Measurements from ENCODE around the gene MKRN2OS.

MKRN2OS gene

DNA sequence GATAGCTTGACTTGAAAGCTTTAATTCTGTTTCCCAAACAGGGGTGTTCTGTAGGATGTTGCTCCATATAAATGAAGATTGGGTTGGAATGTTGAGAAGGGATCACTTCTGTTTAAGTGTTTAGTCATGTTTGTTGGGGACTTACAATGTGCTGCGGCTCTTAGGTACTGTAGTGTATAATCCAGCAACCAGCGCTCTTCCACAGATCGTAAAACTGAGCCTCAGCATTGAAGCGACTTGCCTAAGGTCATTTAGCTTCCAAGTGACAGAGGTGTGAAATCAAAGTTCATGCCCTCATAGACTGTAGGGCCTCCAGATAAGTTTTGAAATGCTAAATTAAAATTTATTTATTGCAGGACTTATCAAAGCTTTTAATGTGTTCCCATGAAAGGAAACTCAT, 13.4 kb upstream of the MKRN2OS start:
- in situ Hi-C loops (cut with MboI; ENCODE audit: low pct_unique_long_range_greater_than_20kb, low sequenced_read_pairs, unreplicated experiment): no loop called here
- TF ChIP-seq, protein P1, sequence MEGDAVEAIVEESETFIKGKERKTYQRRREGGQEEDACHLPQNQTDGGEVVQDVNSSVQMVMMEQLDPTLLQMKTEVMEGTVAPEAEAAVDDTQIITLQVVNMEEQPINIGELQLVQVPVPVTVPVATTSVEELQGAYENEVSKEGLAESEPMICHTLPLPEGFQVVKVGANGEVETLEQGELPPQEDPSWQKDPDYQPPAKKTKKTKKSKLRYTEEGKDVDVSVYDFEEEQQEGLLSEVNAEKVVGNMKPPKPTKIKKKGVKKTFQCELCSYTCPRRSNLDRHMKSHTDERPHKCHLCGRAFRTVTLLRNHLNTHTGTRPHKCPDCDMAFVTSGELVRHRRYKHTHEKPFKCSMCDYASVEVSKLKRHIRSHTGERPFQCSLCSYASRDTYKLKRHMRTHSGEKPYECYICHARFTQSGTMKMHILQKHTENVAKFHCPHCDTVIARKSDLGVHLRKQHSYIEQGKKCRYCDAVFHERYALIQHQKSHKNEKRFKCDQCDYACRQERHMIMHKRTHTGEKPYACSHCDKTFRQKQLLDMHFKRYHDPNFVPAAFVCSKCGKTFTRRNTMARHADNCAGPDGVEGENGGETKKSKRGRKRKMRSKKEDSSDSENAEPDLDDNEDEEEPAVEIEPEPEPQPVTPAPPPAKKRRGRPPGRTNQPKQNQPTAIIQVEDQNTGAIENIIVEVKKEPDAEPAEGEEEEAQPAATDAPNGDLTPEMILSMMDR (IDR thresholded peaks at IDR 0.05; ENCODE audit: extremely low read depth, insufficient read depth, missing control alignments): no peak
- no peak for DNase-seq (ENCODE audit: low spot score)

DNA sequence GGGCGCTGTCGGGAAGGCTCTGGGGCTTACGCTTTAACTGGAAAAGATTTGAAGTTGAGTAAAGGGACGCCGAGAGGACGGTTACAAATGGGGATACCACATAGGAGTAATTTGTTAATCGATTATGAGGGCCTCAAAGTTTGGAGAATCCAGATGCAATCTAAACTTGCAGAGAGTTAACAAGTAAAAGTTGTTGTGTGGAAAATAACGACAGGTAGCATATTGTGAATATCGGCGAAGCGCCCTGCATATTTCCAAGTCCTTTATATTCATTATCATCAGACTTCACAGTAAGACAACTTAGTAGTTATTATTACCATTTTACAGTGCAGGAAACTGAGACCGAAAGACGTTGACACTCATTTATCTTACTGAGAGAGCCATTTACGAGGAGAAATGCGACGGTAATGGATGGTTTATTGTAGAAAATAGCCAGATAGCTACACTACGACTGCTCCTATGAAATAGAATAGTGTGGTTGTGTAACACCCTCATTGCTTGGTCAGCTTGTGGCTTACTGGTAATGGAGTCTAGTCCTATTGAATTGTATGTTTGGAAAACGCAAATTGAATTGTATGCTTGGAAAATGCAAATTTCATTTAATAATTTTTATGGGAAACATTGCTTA, 12.3 kb upstream of the MKRN2OS start:
- in situ Hi-C loops (cut with MboI; ENCODE audit: low pct_unique_long_range_greater_than_20kb, low sequenced_read_pairs, unreplicated experiment): no loop called here
- DNase-seq (ENCODE audit: low spot score): no peak

DNA sequence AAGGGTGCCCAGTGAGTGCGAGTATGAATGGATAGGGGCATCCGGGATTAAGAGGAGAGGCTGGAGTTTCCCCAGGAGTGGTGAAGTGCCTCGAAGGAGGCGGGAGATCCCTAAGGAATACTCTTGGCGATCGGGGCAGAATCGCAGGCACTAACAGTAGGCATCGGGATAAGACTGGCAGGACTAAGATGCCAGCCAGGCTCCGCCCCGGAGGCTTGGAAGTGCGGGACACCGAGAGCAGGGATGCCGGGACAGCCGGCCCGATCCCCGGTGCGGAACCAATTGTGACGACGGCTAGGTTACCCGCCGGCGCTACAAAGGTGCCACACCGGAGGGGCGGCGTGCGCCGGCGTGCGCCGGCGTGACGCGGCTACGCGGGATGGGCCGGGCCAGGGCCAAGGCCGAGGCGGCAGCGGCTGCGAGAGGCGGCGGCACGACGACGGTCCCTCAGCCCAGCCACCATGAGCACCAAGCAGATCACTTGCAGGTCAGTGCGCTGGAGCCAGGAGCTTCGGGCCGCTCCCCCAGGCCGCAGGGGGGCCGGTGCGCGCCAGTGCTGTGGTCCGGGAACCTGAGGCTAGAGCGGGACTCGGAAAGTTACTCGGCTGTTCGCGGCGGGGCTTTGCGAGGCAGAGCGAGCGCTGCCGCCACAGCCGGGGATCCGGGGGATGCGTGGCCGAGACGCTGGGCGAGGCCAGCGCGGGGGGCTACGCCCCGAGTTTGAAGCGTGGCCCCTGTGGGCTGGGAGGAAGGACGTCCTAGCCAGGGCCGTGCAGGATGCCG, 11.6 kb upstream of the MKRN2OS start, which contains the start of gene MKRN2:
Gene MKRN2 (plus strand): TSS at position 398 of the 783 bp plus-strand sequence. CDS start 64 bp downstream, at position 462.
- TF ChIP-seq, protein P1 (IDR thresholded peaks at IDR 0.05; ENCODE audit: extremely low read depth, insufficient read depth, missing control alignments): no peak
- in situ Hi-C loops (cut with MboI; ENCODE audit: low pct_unique_long_range_greater_than_20kb, low sequenced_read_pairs, unreplicated experiment): no loop called here
- peak; percentile 89 for DNase-seq (ENCODE audit: low spot score)

More for the DNA sequence above, 12.3 kb upstream of the MKRN2OS start:
- TF ChIP-seq, protein P1 (IDR thresholded peaks at IDR 0.05; ENCODE audit: extremely low read depth, insufficient read depth, missing control alignments): no peak

DNA sequence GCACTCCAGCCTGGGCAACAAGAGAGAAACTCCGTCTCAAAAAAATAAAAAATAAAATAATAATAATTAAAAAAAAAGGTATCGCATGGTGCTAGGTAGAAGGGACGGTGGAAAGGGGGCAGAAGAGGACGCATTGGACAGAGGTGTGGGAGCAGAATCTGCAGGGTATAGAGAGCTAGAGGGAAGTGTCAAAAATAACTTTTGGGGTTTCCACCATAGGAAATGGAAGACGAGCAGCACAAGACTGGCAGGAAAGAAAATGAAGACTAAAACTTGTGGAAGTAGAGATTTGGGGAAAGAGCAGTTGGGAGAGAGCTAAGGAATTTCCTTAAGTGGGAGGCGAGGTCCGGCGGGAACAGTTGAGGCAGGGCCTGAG, 11.0 kb upstream of the MKRN2OS start:
- TF ChIP-seq, protein P1 (IDR thresholded peaks at IDR 0.05; ENCODE audit: extremely low read depth, insufficient read depth, missing control alignments): no peak
- in situ Hi-C loops (cut with MboI; ENCODE audit: low pct_unique_long_range_greater_than_20kb, low sequenced_read_pairs, unreplicated experiment): no loop called here
- DNase-seq (ENCODE audit: low spot score): no peak

DNA sequence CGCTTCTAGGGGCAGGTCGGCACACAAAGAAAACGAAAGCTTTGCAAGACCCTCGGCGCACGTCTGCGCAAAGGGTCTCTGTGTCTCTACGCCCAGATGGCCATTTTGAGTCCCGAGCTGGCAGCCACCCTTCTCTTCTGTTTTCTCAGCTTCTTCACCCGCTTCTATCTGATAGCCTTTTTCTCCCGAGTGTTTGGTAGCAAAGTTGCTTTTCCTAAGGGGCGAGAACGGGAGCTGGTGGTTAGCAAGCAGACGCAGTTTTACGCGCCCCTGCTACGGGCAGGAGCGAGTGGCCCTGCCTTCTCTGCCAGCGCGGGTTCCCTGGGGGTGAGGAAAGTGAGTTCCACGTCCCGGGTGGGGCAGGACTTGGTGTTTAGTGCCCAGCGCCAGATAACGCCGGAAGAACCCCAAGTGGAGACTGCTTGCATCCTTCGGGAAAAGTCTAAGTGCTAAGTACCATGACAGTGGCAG, 8.7 kb upstream of the MKRN2OS start:
- TF ChIP-seq, protein P1 (IDR thresholded peaks at IDR 0.05; ENCODE audit: extremely low read depth, insufficient read depth, missing control alignments): no peak
- in situ Hi-C loops (cut with MboI; ENCODE audit: low pct_unique_long_range_greater_than_20kb, low sequenced_read_pairs, unreplicated experiment): no loop called here
- no peak for DNase-seq (ENCODE audit: low spot score)

DNA sequence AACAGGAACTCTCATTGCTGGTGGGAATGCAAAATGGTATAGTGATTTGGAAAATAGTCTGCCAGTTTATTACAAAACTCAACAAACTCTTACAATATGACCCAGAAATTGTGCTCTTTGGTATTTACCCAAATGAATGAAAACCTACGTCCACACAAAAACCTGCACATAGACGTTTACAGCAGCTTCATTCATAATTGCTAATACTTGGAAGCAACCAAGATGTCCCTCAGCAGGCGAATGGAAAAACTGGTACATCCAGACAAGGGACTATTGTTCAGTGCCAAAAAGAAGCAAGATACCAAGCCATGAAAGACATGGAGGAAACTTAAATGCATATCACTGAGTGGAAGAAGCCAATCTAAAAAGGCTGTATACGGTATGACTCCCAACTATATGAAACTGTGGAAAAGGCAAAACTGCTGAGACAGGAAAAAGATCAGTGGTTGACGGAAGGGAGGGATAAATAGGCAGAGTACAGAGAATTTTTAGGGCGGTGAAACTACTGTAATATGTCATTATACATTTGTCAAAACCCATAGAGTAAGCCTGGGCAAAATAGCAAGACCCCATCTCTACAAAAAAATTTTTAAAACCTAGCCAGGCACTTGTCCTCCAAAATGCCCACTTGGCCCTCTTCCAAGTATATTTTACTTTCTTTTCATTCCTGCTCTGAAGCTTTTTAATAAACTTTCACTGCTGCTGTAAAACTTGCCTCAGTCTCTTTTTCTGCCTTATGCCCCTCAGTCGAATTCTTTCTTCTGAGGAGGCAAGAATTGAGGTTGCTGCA, 4.9 kb upstream of the MKRN2OS start:
- in situ Hi-C loops (cut with MboI; ENCODE audit: low pct_unique_long_range_greater_than_20kb, low sequenced_read_pairs, unreplicated experiment): no loop called here
- TF ChIP-seq, protein P1 (IDR thresholded peaks at IDR 0.05; ENCODE audit: extremely low read depth, insufficient read depth, missing control alignments): no peak

More for the DNA sequence above, 4.9 kb upstream of the MKRN2OS start:
- no peak for DNase-seq (ENCODE audit: low spot score)
